Muscle layer of colon (tissue), 2 donors: ENCODE results near the gene MLST8.

Experiments
- H3K27ac ChIP-seq: one replicate; pipeline ENCODE4 v1.7.0; 2013; ENCODE audit warnings: low read depth, mild to moderate bottlenecking, low read length, moderate library complexity
- H3K27me3 ChIP-seq, 2 donors: one replicate each; pipeline ENCODE4 v1.7.0; 2013; ENCODE audit warnings: low read length in 2 of 2, mild to moderate bottlenecking in 2 of 2; ENCODE audit not compliant: insufficient read depth in 2 of 2, control insufficient read depth in 1 of 2
- H3K36me3 ChIP-seq: one replicate; pipeline ENCODE4 v1.7.0; 2013; ENCODE audit warnings: mild to moderate bottlenecking, low read length; ENCODE audit not compliant: insufficient read depth
- H3K4me1 ChIP-seq: one replicate; pipeline ENCODE4 v1.7.0; 2013; ENCODE audit warnings: mild to moderate bottlenecking, low read length; ENCODE audit not compliant: insufficient read depth
- H3K4me3 ChIP-seq, 2 donors: one replicate each; pipeline ENCODE4 v1.7.0; 2013; ENCODE audit warnings: low read length in 2 of 2, low read depth in 1 of 2, mild to moderate bottlenecking in 1 of 2, moderate library complexity in 1 of 2
- H3K9ac ChIP-seq: one replicate; pipeline ENCODE4 v1.7.0; 2013; ENCODE audit warnings: low read length
- H3K9me3 ChIP-seq: one replicate; pipeline ENCODE4 v1.7.0; 2013; ENCODE audit warnings: mild to moderate bottlenecking, low read length
- donor health status: abdominal sarcoma.
- donor health status: Adenocarcinoma of cecum.

Gene MLST8

GRCh38 chr16:2175454-2175853 lies 29.8 kb upstream of the MLST8 start:
- no peaks in the 10 kb centered on the region for H3K9me3 ChIP-seq
- no peaks in the 10 kb centered on the region for H3K4me1 ChIP-seq
- no peak overlapping the region for H3K4me3 ChIP-seq
- no peak overlapping the region for H3K27ac ChIP-seq
- H3K36me3 ChIP-seq, result peaks cover 33% of the 10 kb centered on the region
- no peaks in the 10 kb centered on the region for H3K27me3 ChIP-seq
- H3K9ac ChIP-seq, result no peak overlapping the region

GRCh38 chr16:2176047-2176446 lies 29.2 kb upstream of the MLST8 start:
- no peak overlapping the region for H3K27ac ChIP-seq
- H3K9me3 ChIP-seq, result no peaks in the 10 kb centered on the region
- no peak overlapping the region for H3K9ac ChIP-seq
- no peak overlapping the region for H3K4me3 ChIP-seq
- H3K36me3 ChIP-seq, result peaks cover 33% of the 10 kb centered on the region
- H3K27me3 ChIP-seq, result no peaks in the 10 kb centered on the region
- no peaks in the 10 kb centered on the region for H3K4me1 ChIP-seq

GRCh38 chr16:2177101-2177500 lies 28.2 kb upstream of the MLST8 start:
- no peak overlapping the region for H3K4me3 ChIP-seq
- H3K27me3 ChIP-seq, result no peaks in the 10 kb centered on the region
- no peaks in the 10 kb centered on the region for H3K9me3 ChIP-seq
- no peak overlapping the region for H3K9ac ChIP-seq
- no peaks in the 10 kb centered on the region for H3K4me1 ChIP-seq
- peaks cover 33% of the 10 kb centered on the region for H3K36me3 ChIP-seq
- no peak overlapping the region for H3K27ac ChIP-seq

- Histone ChIP-seq H3K36me3 (peaks cover 33% of the 10 kb centered on the region), H3K9ac (no peak overlapping the region), H3K9me3 (no peaks in the 10 kb centered on the region), H3K4me3 (no peak overlapping the region), H3K4me1 (no peaks in the 10 kb centered on the region), H3K27me3 (no peaks in the 10 kb centered on the region), H3K27ac (no peak overlapping the region)
Measured at GRCh38 chr16:2177561-2177960, 27.7 kb upstream of the MLST8 start.

GRCh38 chr16:2178321-2179106 lies 26.7 kb upstream of the MLST8 start:
- Histone ChIP-seq H3K36me3 (peaks cover 26% of the 10 kb centered on the region), H3K27me3 (no peaks in the 10 kb centered on the region), H3K9me3 (no peaks in the 10 kb centered on the region), H3K27ac (no peak overlapping the region), H3K4me1 (no peaks in the 10 kb centered on the region), H3K9ac (no peak overlapping the region), H3K4me3 (no peak overlapping the region)

- Histone ChIP-seq H3K36me3 (peaks cover 23% of the 10 kb centered on the region), H3K4me3 (no peak overlapping the region), H3K9ac (no peak overlapping the region), H3K9me3 (no peaks in the 10 kb centered on the region), H3K27me3 (no peaks in the 10 kb centered on the region), H3K27ac (no peak overlapping the region), H3K4me1 (no peaks in the 10 kb centered on the region)
Measured at GRCh38 chr16:2179107-2179501, 26.1 kb upstream of the MLST8 start.

GRCh38 chr16:2179576-2179975 lies 25.7 kb upstream of the MLST8 start:
- Histone ChIP-seq H3K4me1 (no peaks in the 10 kb centered on the region), H3K9me3 (no peaks in the 10 kb centered on the region), H3K36me3 (peaks cover 19% of the 10 kb centered on the region), H3K27me3 (no peaks in the 10 kb centered on the region), H3K4me3 (no peak overlapping the region), H3K9ac (no peak overlapping the region), H3K27ac (no peak overlapping the region)

- Histone ChIP-seq H3K27me3 (no peaks in the 10 kb centered on the region), H3K36me3 (peaks cover 10% of the 10 kb centered on the region), H3K4me1 (no peaks in the 10 kb centered on the region), H3K9ac (no peak overlapping the region), H3K4me3 (no peak overlapping the region), H3K27ac (no peak overlapping the region), H3K9me3 (no peaks in the 10 kb centered on the region)
Measured at GRCh38 chr16:2180461-2180860, 24.8 kb upstream of the MLST8 start.

- no peak overlapping the region for H3K4me3 ChIP-seq
- no peaks in the 10 kb centered on the region for H3K4me1 ChIP-seq
- H3K27ac ChIP-seq, result no peak overlapping the region
- H3K9ac ChIP-seq, result no peak overlapping the region
- peaks cover 2% of the 10 kb centered on the region for H3K36me3 ChIP-seq
- no peaks in the 10 kb centered on the region for H3K9me3 ChIP-seq
- no peaks in the 10 kb centered on the region for H3K27me3 ChIP-seq
Measured at GRCh38 chr16:2180962-2181923, 24.0 kb upstream of the MLST8 start.

- H3K27ac ChIP-seq, result no peak overlapping the region
- no peaks in the 10 kb centered on the region for H3K9me3 ChIP-seq
- H3K36me3 ChIP-seq, result no peaks in the 10 kb centered on the region
- H3K27me3 ChIP-seq, result no peaks in the 10 kb centered on the region
- no peak overlapping the region for H3K4me3 ChIP-seq
- no peak overlapping the region for H3K9ac ChIP-seq
- H3K4me1 ChIP-seq, result no peaks in the 10 kb centered on the region
Measured at GRCh38 chr16:2181952-2182351, 23.3 kb upstream of the MLST8 start.

- Histone ChIP-seq H3K4me1 (no peaks in the 10 kb centered on the region), H3K9ac (no peak overlapping the region), H3K36me3 (no peaks in the 10 kb centered on the region), H3K9me3 (no peaks in the 10 kb centered on the region), H3K4me3 (no peak overlapping the region), H3K27ac (no peak overlapping the region), H3K27me3 (no peaks in the 10 kb centered on the region)
Measured at GRCh38 chr16:2183671-2184070, 21.6 kb upstream of the MLST8 start.
